ENCODE measurements around the gene TTC9. TPM values are rescaled to one million over a fixed set of nuclear protein-coding genes. Genes with fewer than 3 reads are reported as not detected.

TTC9 gene

GRCh38 chr14:70721542-70721941 is 79.8 kb downstream of the TTC9 start:
- Histone ChIP-seq H3K4me3 (ENCODE audit: low read length) (no peak overlapping the region), H3K36me3 (ENCODE audit: insufficient read depth, low read length) (no peaks in the 10 kb centered on the region), H3K4me1 (ENCODE audit: control insufficient read depth, insufficient read depth, low read length) (no peaks in the 10 kb centered on the region), H3K27me3 (ENCODE audit: control insufficient read depth, insufficient read depth, low read length) (peaks cover 27% of the 10 kb centered on the region), H3K9me3 (replicated peaks; ENCODE audit: low read length) (no peaks in the 10 kb centered on the region), H3K9ac (ENCODE audit: low read depth, low read length) (no peak overlapping the region), H3K4me2 (ENCODE audit: low read length) (no peak overlapping the region)

GRCh38 chr14:70722418-70722817 is 80.7 kb downstream of the TTC9 start:
- Histone ChIP-seq H3K9me3 (replicated peaks; ENCODE audit: low read length) (no peaks in the 10 kb centered on the region), H3K9ac (ENCODE audit: low read depth, low read length) (no peak overlapping the region), H3K4me3 (ENCODE audit: low read length) (no peak overlapping the region), H3K27me3 (ENCODE audit: control insufficient read depth, insufficient read depth, low read length) (peaks cover 23% of the 10 kb centered on the region), H3K4me2 (ENCODE audit: low read length) (no peak overlapping the region), H3K36me3 (ENCODE audit: insufficient read depth, low read length) (no peaks in the 10 kb centered on the region), H3K4me1 (ENCODE audit: control insufficient read depth, insufficient read depth, low read length) (no peaks in the 10 kb centered on the region)

- no peak overlapping the region for H3K9ac ChIP-seq (ENCODE audit: low read depth, low read length)
- H3K9me3 ChIP-seq (replicated peaks; ENCODE audit: low read length) = no peaks in the 10 kb centered on the region
- peaks cover 20% of the 10 kb centered on the region for H3K27me3 ChIP-seq (ENCODE audit: control insufficient read depth, insufficient read depth, low read length)
- no peak overlapping the region for H3K4me3 ChIP-seq (ENCODE audit: low read length)
- H3K4me2 ChIP-seq (ENCODE audit: low read length) = no peak overlapping the region
- H3K36me3 ChIP-seq (ENCODE audit: insufficient read depth, low read length) = no peaks in the 10 kb centered on the region
- no peaks in the 10 kb centered on the region for H3K4me1 ChIP-seq (ENCODE audit: control insufficient read depth, insufficient read depth, low read length)
Measured at GRCh38 chr14:70723276-70723675, 81.6 kb downstream of the TTC9 start.

GRCh38 chr14:70724110-70724509 is 82.4 kb downstream of the TTC9 start:
- Histone ChIP-seq H3K27me3 (ENCODE audit: control insufficient read depth, insufficient read depth, low read length) (peaks cover 20% of the 10 kb centered on the region), H3K4me3 (ENCODE audit: low read length) (no peak overlapping the region), H3K4me2 (ENCODE audit: low read length) (no peak overlapping the region), H3K9me3 (replicated peaks; ENCODE audit: low read length) (no peaks in the 10 kb centered on the region), H3K4me1 (ENCODE audit: control insufficient read depth, insufficient read depth, low read length) (no peaks in the 10 kb centered on the region), H3K9ac (ENCODE audit: low read depth, low read length) (no peak overlapping the region), H3K36me3 (ENCODE audit: insufficient read depth, low read length) (no peaks in the 10 kb centered on the region)

GRCh38 chr14:70724944-70725343 is 83.2 kb downstream of the TTC9 start:
- no peak overlapping the region for H3K4me2 ChIP-seq (ENCODE audit: low read length)
- H3K36me3 ChIP-seq (ENCODE audit: insufficient read depth, low read length) = no peaks in the 10 kb centered on the region
- peaks cover 20% of the 10 kb centered on the region for H3K27me3 ChIP-seq (ENCODE audit: control insufficient read depth, insufficient read depth, low read length)
- no peak overlapping the region for H3K9ac ChIP-seq (ENCODE audit: low read depth, low read length)
- no peaks in the 10 kb centered on the region for H3K4me1 ChIP-seq (ENCODE audit: control insufficient read depth, insufficient read depth, low read length)
- H3K9me3 ChIP-seq (replicated peaks; ENCODE audit: low read length) = no peaks in the 10 kb centered on the region
- no peak overlapping the region for H3K4me3 ChIP-seq (ENCODE audit: low read length)

Small RNAs within 50 kb of the gene (small RNA-seq; reads per million reads assigned to genes)
- not detected for gene RN7SL77P
